ENCODE results near the gene QARS1.

The QARS1 gene

DNA sequence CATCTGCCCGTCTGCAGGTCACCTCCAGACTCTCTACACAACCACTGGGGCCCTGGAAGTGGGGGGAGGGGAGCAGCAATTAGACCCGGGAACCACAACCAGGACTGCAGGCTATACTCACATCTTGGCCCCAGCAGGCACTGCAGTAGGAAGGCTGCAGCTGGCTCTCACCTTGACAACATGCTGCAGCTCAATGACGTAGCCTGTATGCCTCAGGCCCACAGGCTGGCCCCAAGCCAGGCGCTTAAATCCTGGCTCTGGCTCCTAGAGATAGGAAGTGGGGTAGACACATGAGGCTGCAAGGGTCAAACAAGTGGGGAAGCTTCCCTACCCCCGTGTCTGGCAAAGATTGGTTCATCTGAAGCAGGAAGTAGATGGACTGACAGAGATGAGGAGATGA lies 6.1 kb downstream of the QARS1 start:
- no peak overlapping the region for H3K4me3 ChIP-seq (ENCODE audit: low read depth, low read length)
- TF ChIP-seq, protein P1, sequence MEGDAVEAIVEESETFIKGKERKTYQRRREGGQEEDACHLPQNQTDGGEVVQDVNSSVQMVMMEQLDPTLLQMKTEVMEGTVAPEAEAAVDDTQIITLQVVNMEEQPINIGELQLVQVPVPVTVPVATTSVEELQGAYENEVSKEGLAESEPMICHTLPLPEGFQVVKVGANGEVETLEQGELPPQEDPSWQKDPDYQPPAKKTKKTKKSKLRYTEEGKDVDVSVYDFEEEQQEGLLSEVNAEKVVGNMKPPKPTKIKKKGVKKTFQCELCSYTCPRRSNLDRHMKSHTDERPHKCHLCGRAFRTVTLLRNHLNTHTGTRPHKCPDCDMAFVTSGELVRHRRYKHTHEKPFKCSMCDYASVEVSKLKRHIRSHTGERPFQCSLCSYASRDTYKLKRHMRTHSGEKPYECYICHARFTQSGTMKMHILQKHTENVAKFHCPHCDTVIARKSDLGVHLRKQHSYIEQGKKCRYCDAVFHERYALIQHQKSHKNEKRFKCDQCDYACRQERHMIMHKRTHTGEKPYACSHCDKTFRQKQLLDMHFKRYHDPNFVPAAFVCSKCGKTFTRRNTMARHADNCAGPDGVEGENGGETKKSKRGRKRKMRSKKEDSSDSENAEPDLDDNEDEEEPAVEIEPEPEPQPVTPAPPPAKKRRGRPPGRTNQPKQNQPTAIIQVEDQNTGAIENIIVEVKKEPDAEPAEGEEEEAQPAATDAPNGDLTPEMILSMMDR (IDR thresholded peaks at IDR 0.05; ENCODE audit: low read depth, low read length): no peak
- in situ Hi-C loops (cut with HindIII; ENCODE audit: low sequenced_read_pairs): no loop called here
- no peak for DNase-seq (ENCODE audit: low read depth, low spot score)

DNA sequence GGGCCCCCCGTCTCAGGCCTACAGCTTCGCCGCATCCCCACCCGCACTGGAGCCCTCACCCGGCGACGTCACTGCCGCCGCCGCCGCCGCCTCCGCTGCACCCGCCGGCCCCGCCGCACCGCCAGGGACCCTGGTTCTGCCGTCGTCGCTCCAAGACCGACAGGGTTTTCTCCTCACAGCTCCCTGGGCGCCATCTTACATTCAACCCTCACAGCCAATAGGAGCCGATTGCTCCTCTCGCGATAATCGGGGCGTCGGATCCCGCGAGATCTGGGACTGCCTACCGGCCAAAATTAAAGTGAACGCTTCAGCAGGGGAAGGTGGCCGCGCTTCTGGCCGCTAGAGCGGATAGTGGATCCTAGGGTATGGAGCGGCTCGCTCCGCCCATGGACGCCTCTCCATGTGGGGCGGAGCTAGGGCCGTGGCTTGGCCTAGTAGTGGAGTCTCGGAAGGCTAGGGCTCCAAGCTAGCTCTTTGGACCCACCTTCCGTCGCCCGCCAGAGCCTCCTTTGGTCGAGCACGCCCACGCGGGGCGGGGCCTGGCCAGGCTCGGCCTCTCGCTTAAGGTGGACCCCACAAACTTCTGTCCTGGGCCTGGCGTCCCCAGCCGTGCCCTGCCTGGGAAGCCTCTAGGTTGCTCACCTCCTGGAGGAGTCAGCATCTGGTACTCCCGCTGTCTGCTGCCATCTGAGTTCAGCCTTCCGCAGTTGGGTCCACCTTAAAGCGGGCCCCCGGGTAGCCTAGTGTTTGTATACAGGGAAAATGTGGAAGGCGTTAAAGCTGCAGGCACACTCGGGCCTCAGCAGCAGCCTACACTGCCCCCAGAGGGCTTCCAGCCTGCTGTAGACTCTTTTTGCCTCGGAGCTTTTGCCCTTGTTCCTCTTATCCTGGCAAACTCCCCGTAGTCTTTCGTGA lies 10.4 kb downstream of the QARS1 start, which contains the start of gene QRICH1:
Gene QRICH1, minus strand, starts transcription at position 219 of the 915 bp plus-strand sequence. CDS start 17,054 bp downstream, outside the sequence.
- DNase-seq (ENCODE audit: low read depth, low spot score): peak; percentile 99
- H3K4me3 ChIP-seq (ENCODE audit: low read depth, low read length): peak within 1 kb of the TSS; percentile 97
- TF ChIP-seq, protein P1 (IDR thresholded peaks at IDR 0.05; ENCODE audit: low read depth, low read length): peak; percentile 70
- in situ Hi-C loops (cut with HindIII; ENCODE audit: low sequenced_read_pairs): no loop called here

DNA sequence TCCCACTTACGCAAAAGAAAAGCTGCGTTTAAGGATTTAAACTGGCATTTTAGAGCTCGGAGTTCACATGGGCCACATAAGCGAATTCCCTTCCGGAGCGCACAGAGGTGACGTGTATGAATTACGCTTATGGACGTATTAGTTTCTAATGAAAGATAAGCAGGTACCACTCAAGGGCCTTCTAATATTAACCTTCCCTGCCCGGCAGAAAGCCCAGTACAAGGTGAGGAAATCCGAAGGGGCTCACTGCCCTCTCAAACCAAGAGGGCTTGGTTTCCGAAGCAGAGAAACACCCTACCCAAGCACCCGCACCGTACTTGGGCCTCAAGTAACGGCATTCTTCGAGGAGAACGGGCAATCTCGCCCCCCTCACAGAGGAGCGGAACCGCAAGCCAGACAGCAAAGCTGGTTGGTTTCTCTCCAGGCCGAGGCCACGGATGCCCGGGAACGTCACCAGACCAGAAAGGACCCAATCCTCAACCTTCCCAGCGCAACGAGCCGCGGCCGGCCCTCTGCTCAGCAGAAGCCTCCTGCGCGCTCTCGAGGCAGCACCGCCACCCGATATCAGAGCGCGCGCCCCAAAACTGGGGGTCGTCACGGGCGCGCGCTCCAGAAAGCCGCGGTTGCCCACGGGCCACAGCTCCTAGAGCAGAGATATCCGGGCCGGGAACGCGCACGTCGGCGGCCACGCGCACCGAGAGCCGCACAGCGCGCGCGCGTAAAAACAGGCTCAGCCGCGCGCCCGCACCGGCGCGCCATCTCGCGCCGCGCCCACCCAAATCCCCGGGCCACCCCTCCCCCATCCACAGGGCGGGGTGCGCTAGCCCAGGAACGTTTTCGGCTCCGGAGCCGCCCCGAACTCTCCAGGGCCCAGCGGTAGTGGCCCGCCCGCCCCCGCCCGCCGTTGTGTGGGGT lies 11.4 kb downstream of the QARS1 start:
- H3K4me3 ChIP-seq (ENCODE audit: low read depth, low read length): peak overlapping the region; percentile 97
- peak; percentile 82 for DNase-seq (ENCODE audit: low read depth, low spot score)
- in situ Hi-C loops (cut with HindIII; ENCODE audit: low sequenced_read_pairs): no loop called here
- TF ChIP-seq, protein P1 (IDR thresholded peaks at IDR 0.05; ENCODE audit: low read depth, low read length): no peak

DNA sequence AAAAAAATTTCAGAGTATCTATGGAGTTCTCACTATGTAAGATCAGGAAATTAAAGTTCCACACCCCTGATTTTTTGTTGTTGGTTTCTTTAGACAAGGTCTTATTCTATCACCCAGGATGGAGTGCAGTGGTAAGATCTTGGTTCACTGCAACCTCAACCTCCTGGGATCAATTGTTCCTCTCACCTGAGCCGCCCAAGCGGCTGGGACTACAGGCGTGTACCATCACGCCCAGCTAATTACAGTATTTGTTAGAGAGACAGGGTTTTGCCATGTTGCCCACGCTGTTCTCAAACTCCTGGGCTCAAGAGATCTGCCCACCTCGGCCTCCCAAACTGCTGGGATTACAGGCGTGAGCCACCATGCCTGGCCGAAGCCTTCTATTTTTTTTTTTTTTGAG lies 23.1 kb downstream of the QARS1 start:
- H3K4me3 ChIP-seq (ENCODE audit: low read depth, low read length): no peak overlapping the region
- in situ Hi-C loops (cut with HindIII; ENCODE audit: low sequenced_read_pairs): no loop called here
- no peak for DNase-seq (ENCODE audit: low read depth, low spot score)
- TF ChIP-seq, protein P1 (IDR thresholded peaks at IDR 0.05; ENCODE audit: low read depth, low read length): no peak

DNA sequence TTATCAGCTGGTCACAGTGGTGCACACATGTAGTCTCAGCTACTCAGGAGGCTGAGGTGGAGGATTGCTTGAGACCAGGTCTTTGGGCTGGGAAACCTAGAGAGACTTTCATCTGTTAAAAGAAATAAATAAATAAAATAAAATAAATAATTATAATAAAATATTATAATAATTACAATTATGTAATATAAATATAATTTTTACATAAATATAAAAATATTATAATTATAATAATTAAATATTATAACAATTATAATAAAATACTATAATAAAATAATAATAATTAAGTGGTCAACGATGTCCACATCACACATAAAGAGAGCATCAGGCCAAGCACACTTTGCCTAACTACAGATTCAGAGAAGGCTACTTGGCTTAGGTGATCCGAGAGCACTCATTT lies 25.3 kb downstream of the QARS1 start:
- H3K4me3 ChIP-seq (ENCODE audit: low read depth, low read length): no peak overlapping the region
- TF ChIP-seq, protein P1 (IDR thresholded peaks at IDR 0.05; ENCODE audit: low read depth, low read length): no peak
- DNase-seq (ENCODE audit: low read depth, low spot score): no peak
- in situ Hi-C loops (cut with HindIII; ENCODE audit: low sequenced_read_pairs): no loop called here

DNA sequence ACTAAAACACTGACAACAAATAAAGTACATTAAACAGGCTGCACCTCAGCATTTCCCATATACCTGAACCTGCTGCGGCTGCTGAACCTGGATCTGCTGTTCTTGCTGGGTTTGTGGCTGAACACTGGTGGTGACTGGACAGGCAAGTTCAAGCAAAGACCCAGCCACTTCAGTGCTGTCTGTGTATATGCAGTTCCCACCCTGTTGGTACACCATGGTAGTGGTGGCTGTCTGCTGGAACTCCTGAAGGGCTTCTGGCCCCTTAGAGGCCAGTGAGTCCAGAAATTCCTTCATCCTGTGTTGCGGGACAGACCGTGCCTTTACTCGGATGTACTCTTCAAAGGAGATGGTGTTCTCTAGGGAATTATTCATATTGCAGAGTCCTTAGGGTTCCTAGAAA lies 27.9 kb downstream of the QARS1 start:
- H3K4me3 ChIP-seq (ENCODE audit: low read depth, low read length): no peak overlapping the region
- DNase-seq (ENCODE audit: low read depth, low spot score): no peak
- in situ Hi-C loops (cut with HindIII; ENCODE audit: low sequenced_read_pairs): no loop called here
- TF ChIP-seq, protein P1 (IDR thresholded peaks at IDR 0.05; ENCODE audit: low read depth, low read length): no peak
